GM23248 (cell line): ENCODE results near the gene RGMA. TPM values are rescaled to one million over a fixed set of nuclear protein-coding genes. Genes with fewer than 3 reads are reported as not detected.

Source experiments
- DNase-seq: peaks from one replicate; pipeline ENCODE4 v3.0.0-alpha.2; 2015
- H2AFZ ChIP-seq: fragments of 200-600 bp; sonication (generic); 2 replicates; pipeline ENCODE4 v1.6.1; 2016; ENCODE audit warnings: antibody characterized with exemption
- H3F3A ChIP-seq: fragments of 200-600 bp; sonication (generic); 2 replicates; pipeline ENCODE4 v1.6.1; 2016; ENCODE audit warnings: mild to moderate bottlenecking, antibody characterized with exemption, mixed run types; ENCODE audit not compliant: insufficient read depth
- H3K27ac ChIP-seq: fragments of 200-600 bp; sonication (generic); 2 replicates; pipeline ENCODE4 v1.5.1; 2016; ENCODE audit warnings: mild to moderate bottlenecking
- H3K27me3 ChIP-seq: fragments of 200-600 bp; sonication (generic); replicated peaks from 2 replicates; pipeline ENCODE4 v1.6.1; 2016; ENCODE audit warnings: mild to moderate bottlenecking; ENCODE audit not compliant: insufficient read depth
- H3K36me3 ChIP-seq: fragments of 200-600 bp; sonication (generic); 2 replicates; pipeline ENCODE4 v1.6.1; 2016; ENCODE audit warnings: low read depth, mild to moderate bottlenecking
- H3K4me1 ChIP-seq: fragments of 200-600 bp; sonication (generic); 2 replicates; pipeline ENCODE4 v1.6.1; 2016; ENCODE audit warnings: mild to moderate bottlenecking; ENCODE audit not compliant: insufficient read depth
- H3K4me2 ChIP-seq: fragments of 200-600 bp; sonication (generic); one replicate; pipeline ENCODE4 v1.6.1; 2016; ENCODE audit warnings: mild to moderate bottlenecking; ENCODE audit not compliant: unreplicated experiment
- H3K4me3 ChIP-seq: fragments of 200-600 bp; sonication (generic); 2 replicates; pipeline ENCODE4 v1.5.1; 2016; ENCODE audit warnings: mild to moderate bottlenecking
- H3K79me2 ChIP-seq: fragments of 200-600 bp; sonication (generic); 2 replicates; pipeline ENCODE4 v1.6.1; 2016; ENCODE audit warnings: mild to moderate bottlenecking; ENCODE audit not compliant: insufficient read depth
- H3K9ac ChIP-seq: fragments of 200-600 bp; sonication (generic); 2 replicates; pipeline ENCODE4 v1.6.1; 2016; ENCODE audit warnings: mild to moderate bottlenecking
- H3K9me2 ChIP-seq: fragments of 200-600 bp; sonication (generic); 2 replicates; pipeline ENCODE4 v1.6.1; 2016; ENCODE audit warnings: mixed run types, mild to moderate bottlenecking, moderate library complexity; ENCODE audit not compliant: insufficient read depth
- H3K9me3 ChIP-seq: fragments of 200-600 bp; sonication (generic); one replicate; pipeline ENCODE4 v1.6.1; 2017; ENCODE audit warnings: low read depth
- H4K20me1 ChIP-seq: fragments of 200-600 bp; sonication (generic); 2 replicates; pipeline ENCODE4 v1.6.0; 2016; ENCODE audit not compliant: insufficient read depth
- EZH2 ChIP-seq: fragments of 200-600 bp; sonication (generic); IDR thresholded peaks from 2 replicates; pipeline ENCODE4 v1.6.1; 2018; ENCODE audit warnings: antibody characterized with exemption, mild to moderate bottlenecking; ENCODE audit not compliant: insufficient read depth, poor library complexity, severe bottlenecking
- EZH2phosphoT487 ChIP-seq: fragments of 200-600 bp; sonication (generic); IDR thresholded peaks from 2 replicates; pipeline ENCODE4 v1.6.1; 2018; ENCODE audit warnings: antibody characterized with exemption, moderate library complexity, mild to moderate bottlenecking, low read depth; ENCODE audit not compliant: insufficient read depth
- whole genome bisulfite sequencing, 2 experiments: methylation state at CpG; one replicate each; pipeline ENCODE4 v1.1.6; 2015 to 2017; ENCODE audit warnings: low lambda C conversion rate in 2 of 2, low coverage in 1 of 2; ENCODE audit errors: missing lambda C conversion rate in 2 of 2; 5-methylcytosine and 5-hydroxymethylcytosine counted together
- in situ Hi-C: fragments of 300-500 bp; cut with MboI; formaldehyde crosslinking; loops from 2 replicates; pipeline ENCODE4 v1.15.0; 2020
- polyA plus RNA-seq: library from polyadenylated mRNA; unstranded; fragments of >200 nt; fragmentation: Nextera tagmentation; extraction: Ambion mirVana; gene quantifications from 2 replicates; pipeline ENCODE4 v1.2.1, GENCODE V29; 2016
- total RNA-seq: library from RNA; depleted of rRNA; stranded (reverse); fragments of >200 nt; shearing (Covaris generic); gene quantifications from 2 replicates; pipeline ENCODE4 v1.2.3, GENCODE V29; 2014

Gene RGMA
- total and polyA plus RNA-seq, 2 experiments from 2014 or later, result 0.76 to 0.84 TPM

DNA sequence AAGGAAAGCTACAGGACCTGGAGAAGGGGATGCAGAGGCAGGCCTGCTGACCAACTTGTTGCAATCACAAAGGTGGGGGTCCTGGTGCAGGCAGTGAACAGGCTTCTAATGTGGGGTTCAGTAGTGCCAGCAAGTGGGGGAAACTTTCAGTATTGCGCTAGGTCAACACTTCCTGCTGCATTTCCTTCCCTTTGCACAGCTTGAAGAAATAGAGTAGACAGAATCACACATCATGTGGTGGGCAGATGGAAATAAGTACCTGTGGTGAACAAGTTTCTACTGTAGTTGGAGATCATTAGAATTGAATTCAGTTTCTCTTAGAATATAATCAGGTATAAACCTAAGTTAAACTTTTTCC is 63.4 kb downstream of the RGMA start:
- H4K20me1 ChIP-seq, result no peaks in the 10 kb centered on the region
- in situ Hi-C loops, result loop anchor here (25.0 kb wide), 1 partner anchor 962 kb away; no protein-coding TSS in a partner anchor

DNA sequence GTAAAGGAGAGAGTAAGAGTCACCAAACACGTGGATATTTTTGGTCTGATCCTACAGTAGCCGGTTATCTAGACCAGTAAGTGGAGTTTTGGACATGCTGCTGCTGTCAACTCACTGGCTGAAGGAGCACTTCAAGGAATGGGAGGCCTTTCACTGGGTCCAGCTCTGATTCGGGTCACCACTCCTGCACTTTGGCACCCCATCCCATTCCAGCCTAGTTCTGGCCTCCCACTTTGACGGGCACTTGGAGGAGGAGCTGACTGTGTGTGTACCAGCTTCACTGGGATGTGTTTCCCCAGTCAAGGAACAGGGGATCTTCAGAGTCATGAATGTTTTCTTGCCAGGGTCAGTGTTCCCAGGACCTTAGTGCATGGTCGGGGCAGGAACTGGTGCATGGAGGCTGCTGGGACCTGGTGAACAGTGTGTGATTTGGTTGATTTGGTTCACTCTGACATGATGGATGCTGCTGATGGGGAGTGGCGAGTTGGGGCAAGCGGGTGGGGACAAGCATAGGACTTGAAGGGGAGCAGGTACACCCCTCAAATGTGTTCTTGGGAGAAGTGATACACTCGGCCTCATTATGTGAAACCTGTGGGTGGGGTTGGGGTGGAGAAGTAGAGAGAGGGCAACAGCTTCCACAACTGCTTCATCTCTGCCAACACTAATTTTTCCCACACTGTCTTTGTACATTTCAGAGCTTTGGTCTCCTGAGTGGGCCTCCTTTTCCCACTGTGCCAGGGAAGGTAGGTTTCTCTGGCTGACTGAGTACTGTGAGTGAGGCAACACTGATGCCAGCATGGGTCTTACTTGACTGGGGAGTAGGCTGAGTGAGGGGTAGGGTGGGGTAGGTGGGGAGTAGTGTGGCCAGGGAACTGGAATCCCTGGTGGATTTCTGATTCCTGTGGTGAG is 64.0 kb downstream of the RGMA start:
- Histone ChIP-seq H3K4me3 (no peak overlapping the region), H3K9me3 (no peaks in the 10 kb centered on the region), H3F3A (peaks cover 58% of the 10 kb centered on the region), H3K36me3 (peaks cover 69% of the 10 kb centered on the region), H3K79me2 (peaks cover 70% of the 10 kb centered on the region), H2AFZ (no peak overlapping the region), H3K27ac (no peak overlapping the region), H3K4me2 (no peak overlapping the region), H3K4me1 (peaks cover 32% of the 10 kb centered on the region), H3K27me3 (no peaks in the 10 kb centered on the region), H4K20me1 (no peaks in the 10 kb centered on the region), H3K9me2 (no peaks in the 10 kb centered on the region), H3K9ac (no peak overlapping the region)
- 80 to 83% methylated on average over 8 of the region's 8 CpGs for WGBS, 2 experiments
- in situ Hi-C loops, result loop anchor here (25.0 kb wide), 1 partner anchor 962 kb away; no protein-coding TSS in a partner anchor
- DNase-seq, result no peak
- no peak for TF ChIP-seq EZH2

More for the DNA sequence above, 63.4 kb downstream of the RGMA start:
- H3K4me3 ChIP-seq, result no peak overlapping the region
- peaks cover 58% of the 10 kb centered on the region for H3F3A ChIP-seq
- H2AFZ ChIP-seq, result no peak overlapping the region
- TF ChIP-seq EZH2phosphoT487 (no peak), EZH2 (no peak)
- H3K9ac ChIP-seq, result no peak overlapping the region
- no peak overlapping the region for H3K27ac ChIP-seq
- no peaks in the 10 kb centered on the region for H3K9me3 ChIP-seq
- H3K79me2 ChIP-seq, result peaks cover 67% of the 10 kb centered on the region
- no peaks in the 10 kb centered on the region for H3K27me3 ChIP-seq
- H3K4me2 ChIP-seq, result no peak overlapping the region
- H3K9me2 ChIP-seq, result no peaks in the 10 kb centered on the region
- peaks cover 34% of the 10 kb centered on the region for H3K4me1 ChIP-seq
- H3K36me3 ChIP-seq, result peaks cover 62% of the 10 kb centered on the region
- DNase-seq, result no peak
- WGBS, 2 experiments, result 100% methylated on average over 1 of the region's 1 CpG

DNA sequence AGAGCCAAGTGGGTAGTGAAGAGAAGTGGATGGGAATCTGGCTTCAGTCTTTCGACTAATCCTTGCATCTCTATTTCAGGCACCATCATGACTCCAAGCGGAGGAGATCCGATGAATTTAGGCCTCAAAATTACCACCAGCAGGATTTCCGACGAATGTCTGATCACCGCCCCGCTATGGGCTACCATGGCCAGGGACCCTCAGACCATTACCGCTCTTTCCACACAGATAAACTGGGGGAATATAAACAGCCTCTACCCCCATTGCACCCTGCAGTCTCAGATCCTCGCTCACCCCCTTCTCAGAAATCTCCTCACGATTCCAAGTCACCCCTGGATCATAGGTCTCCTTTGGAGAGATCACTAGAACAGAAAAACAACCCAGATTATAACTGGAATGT is 64.7 kb downstream of the RGMA start:
- WGBS, 2 experiments, result 95% methylated on average over 10 of the region's 10 CpGs
- Histone ChIP-seq H3K4me2 (no peak overlapping the region), H3K36me3 (peaks cover 75% of the 10 kb centered on the region), H4K20me1 (no peaks in the 10 kb centered on the region), H3K27ac (no peak overlapping the region), H3K4me1 (peaks cover 25% of the 10 kb centered on the region), H3F3A (peaks cover 57% of the 10 kb centered on the region), H3K9ac (no peak overlapping the region), H2AFZ (no peak overlapping the region), H3K4me3 (no peak overlapping the region), H3K9me2 (no peaks in the 10 kb centered on the region), H3K79me2 (peaks cover 71% of the 10 kb centered on the region), H3K9me3 (no peaks in the 10 kb centered on the region), H3K27me3 (no peaks in the 10 kb centered on the region)
- no peak for TF ChIP-seq EZH2phosphoT487
- no peak for TF ChIP-seq EZH2
- in situ Hi-C loops, result no loop called here
- DNase-seq, result no peak

DNA sequence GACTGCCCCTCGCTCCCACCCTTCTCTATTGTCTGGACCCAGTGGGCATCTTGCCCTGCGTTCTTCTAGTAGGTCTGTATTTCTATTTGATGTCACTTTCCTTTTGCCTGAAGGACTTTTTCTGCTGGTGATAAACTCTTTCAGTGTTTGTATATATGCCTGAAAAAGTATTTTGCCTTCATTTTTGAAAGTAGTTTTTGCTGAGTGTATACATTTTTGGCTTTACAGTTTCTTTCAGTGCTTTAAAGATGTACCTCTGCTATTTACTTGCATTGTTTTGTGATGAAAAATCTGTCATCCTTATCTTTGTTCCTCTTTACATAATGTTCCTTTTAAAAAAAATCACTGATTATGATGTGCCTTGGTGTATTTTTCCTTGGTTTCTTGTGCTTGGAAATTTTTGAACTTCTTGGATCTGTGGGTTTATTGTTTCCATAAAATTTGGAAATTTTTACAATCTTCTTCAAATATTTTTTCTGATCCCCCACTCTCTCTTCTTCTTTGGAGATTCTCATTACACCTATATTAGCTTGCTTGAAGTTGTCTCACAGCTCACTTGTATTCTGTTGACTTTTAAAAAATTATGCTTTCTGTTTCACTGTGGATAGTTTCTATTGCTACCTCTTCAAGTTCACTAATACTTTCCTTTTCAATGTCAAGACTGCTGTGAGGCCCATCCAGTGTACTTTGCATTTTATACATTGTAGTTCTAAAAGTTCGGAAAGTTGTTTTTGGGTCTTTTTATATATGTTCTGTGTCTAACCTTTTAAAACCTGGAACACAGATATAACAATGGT is 67.8 kb downstream of the RGMA start:
- in situ Hi-C loops, result no loop called here
- TF ChIP-seq EZH2 (no peak), EZH2phosphoT487 (no peak)
- no peak overlapping the region for H3K9ac ChIP-seq
- H3F3A ChIP-seq, result peaks cover 61% of the 10 kb centered on the region
- peaks cover 8% of the 10 kb centered on the region; the same call in 1 of the 2 replicates for H3K4me1 ChIP-seq
- H3K27ac ChIP-seq, result no peak overlapping the region
- no peaks in the 10 kb centered on the region for H3K9me2 ChIP-seq
- no peaks in the 10 kb centered on the region for H3K9me3 ChIP-seq
- H3K4me3 ChIP-seq, result no peak overlapping the region
- 87 to 96% methylated on average over 3 of the region's 3 CpGs for WGBS, 2 experiments
- H3K36me3 ChIP-seq, result peaks cover 90% of the 10 kb centered on the region
- no peak overlapping the region for H2AFZ ChIP-seq
- no peaks in the 10 kb centered on the region for H3K27me3 ChIP-seq
- DNase-seq, result no peak
- no peaks in the 10 kb centered on the region for H4K20me1 ChIP-seq
- no peak overlapping the region for H3K4me2 ChIP-seq
- peaks cover 81% of the 10 kb centered on the region for H3K79me2 ChIP-seq
